GM19239 (cell line): ENCODE data around the gene MLEC.

Source experiments
- DNase-seq: peaks from one replicate; pipeline ENCODE4 v3.0.0; 2011; ENCODE audit warnings: low spot score; ENCODE audit not compliant: insufficient read length
- FAIRE-seq: peaks from 2 replicates; lab custom pipeline; 2011; peaks lifted over from hg19 to GRCh38; lab: Jason Lieb, UNC

Gene MLEC

DNA sequence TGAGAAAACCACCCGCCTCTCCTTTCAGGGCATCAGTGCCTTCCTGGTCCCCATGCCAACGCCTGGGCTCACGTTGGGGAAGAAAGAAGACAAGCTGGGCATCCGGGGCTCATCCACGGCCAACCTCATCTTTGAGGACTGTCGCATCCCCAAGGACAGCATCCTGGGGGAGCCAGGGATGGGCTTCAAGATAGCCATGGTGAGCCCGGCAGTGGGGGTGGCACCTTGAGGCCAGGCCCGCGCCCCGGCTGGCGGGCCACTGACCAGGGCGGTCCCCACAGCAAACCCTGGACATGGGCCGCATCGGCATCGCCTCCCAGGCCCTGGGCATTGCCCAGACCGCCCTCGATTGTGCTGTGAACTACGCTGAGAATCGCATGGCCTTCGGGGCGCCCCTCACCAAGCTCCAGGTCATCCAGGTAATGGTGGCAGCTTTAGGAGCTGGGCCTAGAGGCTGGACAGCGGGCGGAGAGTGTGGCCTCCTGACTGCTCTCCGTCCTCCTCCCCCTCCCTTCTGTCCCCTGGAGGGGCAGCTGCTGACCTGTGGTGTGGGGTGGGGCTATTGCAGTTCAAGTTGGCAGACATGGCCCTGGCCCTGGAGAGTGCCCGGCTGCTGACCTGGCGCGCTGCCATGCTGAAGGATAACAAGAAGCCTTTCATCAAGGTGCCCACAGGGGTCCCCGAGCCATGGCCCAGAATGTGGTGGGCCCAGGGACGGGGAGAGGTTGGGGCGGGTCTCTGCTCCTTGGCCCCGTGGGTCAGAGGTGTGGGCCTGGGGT, 51.5 kb downstream of the MLEC start:
- FAIRE-seq (no peak), DNase-seq (no peak)

DNA sequence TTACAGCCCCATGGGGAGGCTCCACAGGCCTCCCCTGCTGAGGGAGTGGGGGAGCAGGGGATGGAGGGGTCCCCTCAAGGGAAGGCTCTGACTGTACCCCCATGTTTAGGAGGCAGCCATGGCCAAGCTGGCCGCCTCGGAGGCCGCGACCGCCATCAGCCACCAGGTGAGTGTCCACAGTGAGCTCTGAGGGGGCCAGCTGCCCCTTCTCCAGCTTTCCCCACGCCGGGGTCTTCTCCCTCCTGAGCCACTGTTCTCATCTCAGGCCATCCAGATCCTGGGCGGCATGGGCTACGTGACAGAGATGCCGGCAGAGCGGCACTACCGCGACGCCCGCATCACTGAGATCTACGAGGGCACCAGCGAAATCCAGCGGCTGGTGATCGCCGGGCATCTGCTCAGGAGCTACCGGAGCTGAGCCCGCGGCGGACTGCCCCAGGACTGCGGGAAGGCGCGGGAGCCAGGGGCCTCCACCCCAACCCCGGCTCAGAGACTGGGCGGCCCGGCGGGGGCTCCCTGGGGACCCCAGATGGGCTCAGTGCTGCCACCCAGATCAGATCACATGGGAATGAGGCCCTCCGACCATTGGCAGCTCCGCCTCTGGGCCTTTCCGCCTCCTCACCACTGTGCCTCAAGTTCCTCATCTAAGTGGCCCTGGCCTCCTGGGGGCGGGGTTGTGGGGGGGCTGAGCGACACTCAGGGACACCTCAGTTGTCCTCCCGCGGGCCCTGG, 52.2 kb downstream of the MLEC start:
- FAIRE-seq = no peak

DNA sequence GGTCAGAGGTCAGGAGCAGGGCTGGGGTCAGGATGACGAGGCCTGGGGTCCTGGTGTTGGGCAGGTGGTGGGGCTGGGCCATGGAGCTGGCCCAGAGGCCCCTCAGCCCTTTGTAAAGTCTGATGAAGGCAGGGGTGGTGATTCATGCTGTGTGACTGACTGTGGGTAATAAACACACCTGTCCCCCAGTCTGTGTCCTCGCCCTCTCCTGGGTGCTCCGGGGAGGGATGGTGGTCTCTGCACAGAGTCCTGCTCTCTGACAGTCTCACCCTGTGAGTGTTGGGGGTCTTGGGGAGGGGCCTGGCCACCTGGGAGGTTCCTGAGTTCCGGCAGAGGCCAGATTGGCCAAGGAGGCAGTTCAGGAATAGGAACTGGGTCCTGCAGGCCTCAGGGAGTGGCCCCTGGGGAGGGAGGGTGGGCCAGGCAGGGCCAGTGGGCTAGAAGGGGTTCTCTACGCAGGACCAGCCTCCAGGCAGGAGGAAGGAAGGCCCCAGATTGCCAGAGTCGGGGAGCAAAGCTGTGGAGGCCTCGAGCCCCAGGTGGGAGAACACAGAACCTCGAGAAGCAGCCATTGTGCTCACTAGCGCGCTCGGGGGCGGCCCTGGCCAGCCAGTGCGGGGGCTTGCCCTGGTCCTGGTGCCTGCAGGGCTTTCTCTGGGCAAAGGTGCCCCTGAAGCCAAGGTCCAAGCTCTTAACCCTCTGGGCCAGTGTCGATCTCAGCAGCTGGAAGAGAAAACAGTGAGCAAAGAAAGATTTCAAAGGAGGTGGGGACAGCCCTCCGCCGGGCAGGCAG, 53.1 kb downstream of the MLEC start:
- FAIRE-seq (no peak), DNase-seq (no peak)

More for the DNA sequence above, 52.2 kb downstream of the MLEC start:
- DNase-seq = no peak

DNA sequence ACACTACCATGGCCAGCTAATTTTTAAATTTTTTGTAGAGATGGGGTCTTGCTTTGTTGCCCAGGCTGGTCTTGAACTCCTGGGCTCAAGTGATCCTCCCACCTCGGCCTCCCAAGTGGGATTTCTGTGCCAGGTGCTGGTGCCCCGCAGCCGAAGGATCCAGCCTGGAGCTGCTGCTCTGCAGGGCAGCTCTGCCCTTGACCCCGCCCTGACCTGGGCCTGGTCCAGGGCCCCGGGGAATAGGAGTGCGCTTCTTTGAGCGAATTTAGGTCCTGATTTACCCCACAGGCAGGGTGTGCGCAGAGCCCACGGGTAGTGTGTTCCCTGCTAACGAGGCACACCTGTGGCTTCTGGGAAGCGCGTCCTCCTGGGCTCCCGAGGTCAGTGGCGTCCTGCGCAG, 53.9 kb downstream of the MLEC start:
- FAIRE-seq (no peak), DNase-seq (no peak)

DNA sequence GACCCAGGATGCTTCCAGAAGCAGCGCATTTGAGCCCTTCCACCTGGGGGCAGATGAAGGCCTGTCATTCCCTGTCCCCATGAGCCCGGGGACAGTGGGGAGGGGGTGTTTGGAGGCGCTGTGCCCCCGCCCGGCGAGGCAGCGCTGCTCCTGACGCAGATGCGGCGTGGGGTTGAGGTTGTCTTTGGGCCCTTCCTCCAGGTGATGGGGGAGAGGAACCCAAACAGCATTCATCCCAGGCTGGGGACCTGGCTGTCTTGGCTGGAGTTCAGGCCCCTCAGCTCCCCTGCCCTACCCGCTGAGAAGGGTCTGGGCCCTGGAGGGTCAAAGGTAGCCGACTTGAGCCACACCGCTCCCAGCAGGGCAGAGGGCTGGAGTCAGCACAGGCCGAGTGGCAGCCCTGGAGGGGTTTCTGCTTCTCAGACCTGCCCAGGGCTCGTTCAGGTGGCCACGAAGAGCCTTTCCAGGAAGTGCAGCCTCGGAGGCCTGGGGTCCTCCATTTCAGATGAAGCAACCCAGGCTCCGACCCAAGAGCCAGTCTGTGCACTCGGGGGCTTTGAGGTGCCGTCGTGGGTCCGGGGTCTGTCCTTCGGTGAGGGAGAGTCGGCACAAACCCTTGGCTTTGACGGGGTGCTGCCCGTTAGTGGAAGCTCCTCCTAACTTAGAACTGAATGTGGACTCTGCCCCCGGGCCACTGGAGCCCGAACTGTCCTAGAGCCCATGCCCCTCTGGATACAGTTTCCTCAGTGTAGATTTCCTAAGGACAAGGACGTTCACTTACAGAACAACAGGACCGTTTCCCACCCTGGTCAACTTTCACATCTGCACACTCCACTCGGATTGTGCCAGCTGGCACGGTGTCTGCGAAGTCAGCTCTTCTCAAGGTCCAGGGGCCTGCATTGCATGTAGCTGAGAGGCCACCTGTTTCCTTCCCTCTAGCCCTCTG, 54.8 kb downstream of the MLEC start:
- no peak for FAIRE-seq
- no peak for DNase-seq

DNA sequence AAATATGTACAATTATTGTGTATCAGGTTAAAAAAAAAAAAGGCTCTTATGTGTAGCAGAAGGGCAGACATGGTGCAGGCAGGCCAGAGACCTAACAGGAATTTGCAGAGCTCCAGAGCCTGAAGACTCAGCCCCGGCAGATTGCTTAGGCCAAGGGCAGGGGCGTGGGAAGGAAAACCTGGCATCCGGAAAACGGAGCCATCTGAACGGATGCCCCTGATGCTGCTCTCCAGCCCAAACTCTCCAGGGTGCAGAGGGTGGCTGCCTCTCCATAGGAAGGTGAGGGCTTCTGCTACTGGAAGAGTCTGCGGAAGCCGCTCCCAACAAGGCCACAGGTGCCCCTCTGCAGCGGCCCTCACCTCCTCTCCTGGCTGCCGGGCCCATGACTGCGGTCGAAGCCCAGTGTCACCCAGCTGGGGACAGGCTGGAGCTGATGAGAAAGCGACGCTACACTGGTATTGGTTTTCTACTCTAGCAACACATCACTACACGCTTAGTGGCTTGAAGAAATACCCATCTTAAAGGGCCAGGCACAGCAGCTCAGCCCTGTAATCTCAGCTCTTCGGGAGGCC, 58.1 kb downstream of the MLEC start:
- FAIRE-seq (no peak), DNase-seq (no peak)

DNA sequence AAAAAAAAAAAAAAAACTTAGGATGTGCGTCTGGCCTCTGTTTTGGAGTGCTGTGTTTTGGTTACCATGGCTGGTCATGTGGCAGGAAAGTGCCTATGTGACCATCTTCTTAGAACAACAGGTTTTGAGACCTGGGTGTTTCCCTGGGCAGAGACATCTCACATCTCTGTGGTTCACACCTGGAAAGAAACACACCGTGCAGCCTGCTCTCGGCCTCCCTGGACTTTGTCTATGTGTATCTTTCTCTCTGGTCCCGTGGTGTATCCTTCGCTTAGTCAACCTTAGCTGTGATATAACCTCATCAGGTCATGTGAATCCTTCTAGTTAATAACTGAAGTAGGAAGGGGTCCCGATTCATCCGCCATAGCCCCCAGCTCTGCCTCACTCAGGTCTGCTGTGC, 61.3 kb downstream of the MLEC start:
- FAIRE-seq = no peak
- DNase-seq = no peak

DNA sequence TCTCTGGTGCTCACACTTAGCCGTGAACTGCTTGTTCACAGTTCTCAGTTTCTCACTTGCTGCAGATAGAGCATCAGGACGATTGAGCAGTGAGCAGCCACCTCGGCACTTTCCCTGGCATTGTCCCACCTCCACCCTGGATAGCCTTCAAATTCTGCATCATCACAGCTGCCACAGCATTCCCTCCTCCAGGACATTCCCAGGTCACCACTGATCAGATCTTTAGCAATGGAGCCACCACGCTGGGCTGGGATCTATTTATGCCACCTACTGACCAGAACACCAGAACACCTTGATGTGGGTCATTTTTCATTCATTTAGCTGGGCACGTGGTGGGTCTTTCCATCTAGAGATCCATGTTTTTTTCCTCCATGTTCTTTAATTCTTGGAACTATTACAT, 62.3 kb downstream of the MLEC start:
- no peak for FAIRE-seq
- DNase-seq = no peak

DNA sequence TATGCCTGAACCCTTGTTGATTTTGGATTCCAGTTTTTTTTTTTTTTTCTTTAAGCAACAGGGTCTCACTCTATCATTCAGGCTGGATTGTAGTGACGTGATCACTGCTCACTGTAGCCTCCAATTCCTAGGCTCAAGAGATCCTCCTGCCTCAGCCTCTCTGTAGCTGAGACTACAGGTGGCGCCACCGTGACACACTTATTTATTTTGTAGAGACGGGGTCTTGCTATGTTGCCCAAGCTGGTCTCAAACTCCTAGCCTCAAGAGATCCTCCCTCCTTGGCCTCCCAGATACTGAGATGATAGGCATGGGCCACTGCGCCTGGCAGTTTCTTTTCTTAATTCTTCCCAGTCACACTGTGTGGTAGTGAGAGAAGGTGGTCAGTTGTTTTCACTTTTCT, 63.9 kb downstream of the MLEC start:
- FAIRE-seq = no peak
- DNase-seq = no peak

DNA sequence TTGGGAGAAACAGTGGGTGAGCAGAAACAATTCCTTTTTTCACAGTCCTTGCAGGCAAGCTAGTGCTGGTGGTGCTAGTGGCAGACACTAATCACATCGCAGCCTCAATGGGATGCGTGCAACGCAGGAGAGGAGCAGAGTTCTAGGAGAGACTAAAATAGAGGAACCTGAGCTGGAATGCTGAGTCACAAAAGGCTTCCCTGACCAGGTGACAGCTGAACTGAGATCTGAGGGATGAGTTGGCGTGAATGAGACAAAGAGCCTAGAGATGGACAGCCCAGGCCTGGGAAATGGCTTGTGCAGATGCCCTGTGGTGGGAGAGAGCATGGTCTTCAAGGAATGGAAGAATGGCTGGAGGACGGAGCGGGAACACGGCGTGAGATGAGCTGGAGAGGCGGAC, 64.4 kb downstream of the MLEC start:
- no peak for DNase-seq
- FAIRE-seq = no peak
